Measurements from ENCODE around the gene AUTS2.
A peak's percentile ranks its signal among the peaks of the same experiment; 100 is the strongest.

AUTS2 gene

GRCh38 chr7:69812756-69813155 lies 214.5 kb downstream of the AUTS2 start:
- no peak overlapping the region for H3K27ac ChIP-seq (ENCODE audit: low read depth, low read length)
- no peak overlapping the region for H3K18ac ChIP-seq (ENCODE audit: low read length)
- H2AK5ac ChIP-seq (ENCODE audit: low read length), result no peak overlapping the region
- H3K79me1 ChIP-seq (ENCODE audit: low read length), result peaks cover 4% of the 10 kb centered on the region
- no peak overlapping the region for H3K56ac ChIP-seq (ENCODE audit: low read length)
- H4K8ac ChIP-seq (ENCODE audit: low read depth, low read length), result no peak overlapping the region
- no peak overlapping the region for H2BK120ac ChIP-seq (ENCODE audit: low read depth, low read length)
- no peaks in the 10 kb centered on the region for H3K36me3 ChIP-seq (ENCODE audit: control insufficient read depth, insufficient read depth, low read length)
- H3K79me2 ChIP-seq (ENCODE audit: control insufficient read depth, insufficient read depth, low read length), result no peaks in the 10 kb centered on the region
- no peak overlapping the region for H2BK5ac ChIP-seq (ENCODE audit: low read length)
- H3K4me2 ChIP-seq (ENCODE audit: low read length), result no peak overlapping the region
- no CpG with 5 or more reads among the region's 1 CpG for WGBS (ENCODE audit: extremely low coverage, insufficient coverage, low lambda C conversion rate)
- no peaks in the 10 kb centered on the region for H3K27me3 ChIP-seq (ENCODE audit: insufficient read depth, low read length, poor library complexity)
- H4K5ac ChIP-seq (ENCODE audit: low read length), result no peak overlapping the region
- no peak for DNase-seq
- no peak overlapping the region for H3K9ac ChIP-seq (ENCODE audit: low read length)
- H2BK15ac ChIP-seq (replicated peaks; ENCODE audit: low read depth), result no peak overlapping the region
- peaks cover 3% of the 10 kb centered on the region for H3K4me1 ChIP-seq (ENCODE audit: control insufficient read depth, low read depth, low read length)
- H3K4me3 ChIP-seq (ENCODE audit: low read length), result no peak overlapping the region
- H3K4ac ChIP-seq (ENCODE audit: low read depth, low read length), result no peak overlapping the region
- no peak overlapping the region for H3K23ac ChIP-seq (ENCODE audit: low read length)

- Histone ChIP-seq H2BK5ac (ENCODE audit: low read length) (no peak overlapping the region), H3K9ac (ENCODE audit: low read length) (no peak overlapping the region), H3K4me1 (ENCODE audit: control insufficient read depth, low read depth, low read length) (peaks cover 3% of the 10 kb centered on the region), H3K23ac (ENCODE audit: low read length) (no peak overlapping the region), H2BK15ac (replicated peaks; ENCODE audit: low read depth) (no peak overlapping the region), H2AK5ac (ENCODE audit: low read length) (no peak overlapping the region), H3K79me2 (ENCODE audit: control insufficient read depth, insufficient read depth, low read length) (no peaks in the 10 kb centered on the region), H3K27ac (ENCODE audit: low read depth, low read length) (no peak overlapping the region), H3K4me2 (ENCODE audit: low read length) (no peak overlapping the region), H3K4me3 (ENCODE audit: low read length) (no peak overlapping the region), H3K79me1 (ENCODE audit: low read length) (peaks cover 4% of the 10 kb centered on the region), H4K5ac (ENCODE audit: low read length) (no peak overlapping the region), H2BK120ac (ENCODE audit: low read depth, low read length) (no peak overlapping the region), H3K27me3 (ENCODE audit: insufficient read depth, low read length, poor library complexity) (no peaks in the 10 kb centered on the region), H3K4ac (ENCODE audit: low read depth, low read length) (no peak overlapping the region), H3K36me3 (ENCODE audit: control insufficient read depth, insufficient read depth, low read length) (no peaks in the 10 kb centered on the region), H3K56ac (ENCODE audit: low read length) (no peak overlapping the region), H3K18ac (ENCODE audit: low read length) (no peak overlapping the region), H4K8ac (ENCODE audit: low read depth, low read length) (no peak overlapping the region)
- DNase-seq, result no peak
These were observed 215.5 kb downstream of the AUTS2 start for GRCh38 chr7:69813637-69814240.

- H3K4me2 ChIP-seq (ENCODE audit: low read length), result no peak overlapping the region
- no peaks in the 10 kb centered on the region for H3K27me3 ChIP-seq (ENCODE audit: insufficient read depth, low read length, poor library complexity)
- DNase-seq, result peak; percentile 48
- no peak overlapping the region for H2BK15ac ChIP-seq (replicated peaks; ENCODE audit: low read depth)
- no peak overlapping the region for H2BK5ac ChIP-seq (ENCODE audit: low read length)
- no peak overlapping the region for H3K4ac ChIP-seq (ENCODE audit: low read depth, low read length)
- no peaks in the 10 kb centered on the region for H3K79me2 ChIP-seq (ENCODE audit: control insufficient read depth, insufficient read depth, low read length)
- H3K56ac ChIP-seq (ENCODE audit: low read length), result no peak overlapping the region
- no peak overlapping the region for H3K27ac ChIP-seq (ENCODE audit: low read depth, low read length)
- H4K5ac ChIP-seq (ENCODE audit: low read length), result no peak overlapping the region
- no peaks in the 10 kb centered on the region for H3K36me3 ChIP-seq (ENCODE audit: control insufficient read depth, insufficient read depth, low read length)
- no peak overlapping the region for H3K18ac ChIP-seq (ENCODE audit: low read length)
- no peak overlapping the region for H3K9ac ChIP-seq (ENCODE audit: low read length)
- peaks cover 3% of the 10 kb centered on the region for H3K4me1 ChIP-seq (ENCODE audit: control insufficient read depth, low read depth, low read length)
- no CpG with 5 or more reads among the region's 14 CpGs for WGBS (ENCODE audit: extremely low coverage, insufficient coverage, low lambda C conversion rate)
- no peak overlapping the region for H2BK120ac ChIP-seq (ENCODE audit: low read depth, low read length)
- H4K8ac ChIP-seq (ENCODE audit: low read depth, low read length), result no peak overlapping the region
- no peak overlapping the region for H3K4me3 ChIP-seq (ENCODE audit: low read length)
- H2AK5ac ChIP-seq (ENCODE audit: low read length), result no peak overlapping the region
- H3K79me1 ChIP-seq (ENCODE audit: low read length), result peaks cover 6% of the 10 kb centered on the region
- no peak overlapping the region for H3K23ac ChIP-seq (ENCODE audit: low read length)
These were observed 216.2 kb downstream of the AUTS2 start for GRCh38 chr7:69814421-69814962.

- H3K56ac ChIP-seq (ENCODE audit: low read length), result no peak overlapping the region
- H3K18ac ChIP-seq (ENCODE audit: low read length), result no peak overlapping the region
- no peak for DNase-seq
- H3K79me2 ChIP-seq (ENCODE audit: control insufficient read depth, insufficient read depth, low read length), result no peaks in the 10 kb centered on the region
- no peaks in the 10 kb centered on the region for H3K36me3 ChIP-seq (ENCODE audit: control insufficient read depth, insufficient read depth, low read length)
- no peak overlapping the region for H3K4ac ChIP-seq (ENCODE audit: low read depth, low read length)
- H4K8ac ChIP-seq (ENCODE audit: low read depth, low read length), result no peak overlapping the region
- no peak overlapping the region for H2BK120ac ChIP-seq (ENCODE audit: low read depth, low read length)
- no peak overlapping the region for H3K9ac ChIP-seq (ENCODE audit: low read length)
- peaks cover 3% of the 10 kb centered on the region for H3K4me1 ChIP-seq (ENCODE audit: control insufficient read depth, low read depth, low read length)
- H2BK5ac ChIP-seq (ENCODE audit: low read length), result no peak overlapping the region
- H3K23ac ChIP-seq (ENCODE audit: low read length), result no peak overlapping the region
- peaks cover 6% of the 10 kb centered on the region for H3K79me1 ChIP-seq (ENCODE audit: low read length)
- H2BK15ac ChIP-seq (replicated peaks; ENCODE audit: low read depth), result no peak overlapping the region
- H4K5ac ChIP-seq (ENCODE audit: low read length), result no peak overlapping the region
- H3K27ac ChIP-seq (ENCODE audit: low read depth, low read length), result no peak overlapping the region
- no peak overlapping the region for H2AK5ac ChIP-seq (ENCODE audit: low read length)
- H3K4me2 ChIP-seq (ENCODE audit: low read length), result no peak overlapping the region
- no peaks in the 10 kb centered on the region for H3K27me3 ChIP-seq (ENCODE audit: insufficient read depth, low read length, poor library complexity)
- no peak overlapping the region for H3K4me3 ChIP-seq (ENCODE audit: low read length)
- WGBS (ENCODE audit: extremely low coverage, insufficient coverage, low lambda C conversion rate), result no CpG with 5 or more reads among the region's 3 CpGs
These were observed 218.2 kb downstream of the AUTS2 start for GRCh38 chr7:69816501-69816900.

GRCh38 chr7:69817121-69817520 lies 218.8 kb downstream of the AUTS2 start:
- no peak for DNase-seq
- Histone ChIP-seq H2BK15ac (replicated peaks; ENCODE audit: low read depth) (no peak overlapping the region), H3K23ac (ENCODE audit: low read length) (no peak overlapping the region), H3K9ac (ENCODE audit: low read length) (no peak overlapping the region), H3K27me3 (ENCODE audit: insufficient read depth, low read length, poor library complexity) (no peaks in the 10 kb centered on the region), H4K5ac (ENCODE audit: low read length) (no peak overlapping the region), H4K8ac (ENCODE audit: low read depth, low read length) (no peak overlapping the region), H3K4me2 (ENCODE audit: low read length) (no peak overlapping the region), H3K56ac (ENCODE audit: low read length) (no peak overlapping the region), H3K18ac (ENCODE audit: low read length) (no peak overlapping the region), H2AK5ac (ENCODE audit: low read length) (no peak overlapping the region), H2BK5ac (ENCODE audit: low read length) (no peak overlapping the region), H3K79me1 (ENCODE audit: low read length) (peaks cover 6% of the 10 kb centered on the region), H3K36me3 (ENCODE audit: control insufficient read depth, insufficient read depth, low read length) (no peaks in the 10 kb centered on the region), H3K4ac (ENCODE audit: low read depth, low read length) (no peak overlapping the region), H3K27ac (ENCODE audit: low read depth, low read length) (no peak overlapping the region), H3K4me1 (ENCODE audit: control insufficient read depth, low read depth, low read length) (peaks cover 3% of the 10 kb centered on the region), H2BK120ac (ENCODE audit: low read depth, low read length) (no peak overlapping the region), H3K4me3 (ENCODE audit: low read length) (no peak overlapping the region), H3K79me2 (ENCODE audit: control insufficient read depth, insufficient read depth, low read length) (no peaks in the 10 kb centered on the region)
- no CpG with 5 or more reads among the region's 2 CpGs for WGBS (ENCODE audit: extremely low coverage, insufficient coverage, low lambda C conversion rate)

Data from mesendoderm (in vitro differentiated cells).